HEK293T (cell line): Measurements from ENCODE around the gene NPTXR.

Experiments
- CTCF ChIA-PET: fragments of 350-600 bp; formaldehyde crosslinking; extraction: SDS; loops from one replicate; lab custom pipeline; 2021; ENCODE audit warnings: antibody characterized with exemption, inconsistent platforms; lab: Yijun Ruan, JAX
- POLR2A ChIA-PET: fragments of 350-600 bp; formaldehyde crosslinking; extraction: SDS; loops from one replicate; lab custom pipeline; 2020; ENCODE audit warnings: antibody characterized with exemption, inconsistent platforms; lab: Yijun Ruan, JAX
- DNase-seq: peaks from one replicate; pipeline ENCODE4 v3.0.0; 2012; ENCODE audit warnings: mixed read lengths; ENCODE audit errors: extremely low spot score
- ARNT ChIP-seq: fragments of 450-650 bp; IDR thresholded peaks from 2 replicates; pipeline ENCODE4 v1.6.1; 2017; ENCODE audit warnings: mild to moderate bottlenecking
- BHLHE40 ChIP-seq: fragments of 450-650 bp; IDR thresholded peaks from 2 replicates; pipeline ENCODE4 v1.6.1; 2016; ENCODE audit warnings: mild to moderate bottlenecking, moderate library complexity, borderline replicate concordance
- CTBP1 ChIP-seq: fragments of 450-650 bp; IDR thresholded peaks from 2 replicates; pipeline ENCODE4 v1.6.1; 2016; ENCODE audit warnings: borderline replicate concordance
- ELF4 ChIP-seq: fragments of 450-650 bp; IDR thresholded peaks from 2 replicates; pipeline ENCODE4 v1.6.1; 2017; ENCODE audit warnings: antibody characterized with exemption
- FOXA1 ChIP-seq: fragments of 450-650 bp; IDR thresholded peaks from 2 replicates; pipeline ENCODE4 v1.6.1; 2016; ENCODE audit warnings: mild to moderate bottlenecking
- FOXK2 ChIP-seq: fragments of 450-650 bp; IDR thresholded peaks from 2 replicates; pipeline ENCODE4 v1.6.1; 2016; ENCODE audit warnings: mild to moderate bottlenecking
- FOXM1 ChIP-seq: fragments of 450-650 bp; IDR thresholded peaks from 2 replicates; pipeline ENCODE4 v1.6.1; 2017; ENCODE audit warnings: mild to moderate bottlenecking, borderline replicate concordance
- HDGF ChIP-seq: fragments of 450-650 bp; IDR thresholded peaks from 2 replicates; pipeline ENCODE4 v1.6.1; 2017; ENCODE audit warnings: antibody characterized with exemption, borderline replicate concordance
- L3MBTL2 ChIP-seq: fragments of 450-650 bp; conservative IDR thresholded peaks from 2 replicates; pipeline ENCODE4 v1.6.1; 2016; ENCODE audit warnings: mild to moderate bottlenecking
- LEF1 ChIP-seq: fragments of 450-650 bp; IDR thresholded peaks from 2 replicates; pipeline ENCODE4 v1.6.1; 2017; ENCODE audit warnings: mild to moderate bottlenecking, borderline replicate concordance
- NFRKB ChIP-seq: fragments of 450-650 bp; IDR thresholded peaks from 2 replicates; pipeline ENCODE4 v1.6.1; 2016; ENCODE audit warnings: mild to moderate bottlenecking, moderate library complexity
- PKNOX1 ChIP-seq: fragments of 450-650 bp; IDR thresholded peaks from 2 replicates; pipeline ENCODE4 v1.6.1; 2016
- SP1 ChIP-seq: fragments of 450-650 bp; IDR thresholded peaks from 2 replicates; pipeline ENCODE4 v1.6.1; 2017
- SUZ12 ChIP-seq: fragments of 450-650 bp; IDR thresholded peaks from 2 replicates; pipeline ENCODE4 v1.6.1; 2016; ENCODE audit warnings: mild to moderate bottlenecking
- TARDBP ChIP-seq: fragments of 450-650 bp; IDR thresholded peaks from 2 replicates; pipeline ENCODE4 v1.6.1; 2016
- ZNF384 ChIP-seq: fragments of 450-650 bp; IDR thresholded peaks from 2 replicates; pipeline ENCODE4 v1.6.1; 2016

The NPTXR gene

GRCh38 chr22:38830026-38830844 is 13.6 kb downstream of the NPTXR start:
- ChIA-PET POLR2A (interaction anchor here (1.0 kb wide), 1 partner anchor 490 kb away, joined by 3 read pairs; the partner anchor contains the start of gene RPL3), CTCF (no interaction called here)
- DNase-seq = no peak
- TF ChIP-seq HDGF = no peak
- no peak for TF ChIP-seq LEF1
- no peak for TF ChIP-seq SUZ12
- TF ChIP-seq FOXK2 = no peak
- TF ChIP-seq CTBP1 = no peak
- no peak for TF ChIP-seq ARNT
- TF ChIP-seq FOXM1 = no peak
- no peak for TF ChIP-seq L3MBTL2
- TF ChIP-seq SP1 = no peak
- no peak for TF ChIP-seq ELF4

GRCh38 chr22:38829485-38829884 is 14.3 kb downstream of the NPTXR start:
- POLR2A ChIA-PET = interaction anchor here (1.0 kb wide), 1 partner anchor 490 kb away, joined by 3 read pairs; the partner anchor contains the start of gene RPL3
- CTCF ChIA-PET = no interaction called here
- DNase-seq = no peak
- TF ChIP-seq CTBP1 (no peak), TARDBP (no peak), SUZ12 (no peak), ZNF384 (no peak), LEF1 (no peak), SP1 (no peak), FOXM1 (no peak), ARNT (no peak), NFRKB (no peak), HDGF (no peak), L3MBTL2 (no peak), FOXK2 (no peak), PKNOX1 (no peak)

GRCh38 chr22:38828616-38829205 is 15.1 kb downstream of the NPTXR start:
- POLR2A ChIA-PET = interaction anchor here (1.0 kb wide), 1 partner anchor 491 kb away, joined by 3 read pairs; the partner anchor contains the start of gene RPL3
- CTCF ChIA-PET = no interaction called here
- TF ChIP-seq NFRKB (no peak), L3MBTL2 (no peak), CTBP1 (no peak), HDGF (no peak), SP1 (no peak), FOXA1 (no peak), ZNF384 (no peak), PKNOX1 (no peak), TARDBP (no peak), FOXK2 (no peak), BHLHE40 (no peak)
- no peak for DNase-seq

DNA sequence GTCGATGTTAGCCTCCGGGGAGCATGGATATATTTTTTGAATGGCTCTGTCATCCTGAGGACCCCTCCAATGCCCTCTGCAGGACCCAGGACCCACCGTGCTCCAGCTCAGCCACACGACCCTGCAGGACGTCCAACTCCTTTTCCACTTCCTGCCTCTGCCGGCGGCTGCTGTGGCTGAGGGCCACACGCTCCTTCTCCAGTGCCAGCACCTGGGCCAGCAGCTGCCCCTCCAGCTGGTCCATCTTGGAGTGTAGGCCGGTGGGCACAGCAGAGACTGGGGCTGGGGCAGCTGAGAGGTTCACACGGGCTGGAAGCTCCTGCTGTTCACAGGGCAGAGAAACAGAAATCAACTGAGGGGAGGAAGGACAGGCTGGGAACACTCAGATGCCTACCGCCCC is 15.6 kb downstream of the NPTXR start:
- POLR2A ChIA-PET = no interaction called here
- DNase-seq = no peak
- no peak for TF ChIP-seq BHLHE40
- CTCF ChIA-PET = no interaction called here

GRCh38 chr22:38827510-38827909 is 16.3 kb downstream of the NPTXR start:
- POLR2A ChIA-PET = no interaction called here
- no peak for TF ChIP-seq ZNF384
- TF ChIP-seq SUZ12 = no peak
- TF ChIP-seq ELF4 = no peak
- TF ChIP-seq FOXM1 = no peak
- CTCF ChIA-PET = no interaction called here
- no peak for DNase-seq

GRCh38 chr22:38826801-38827200 is 17.0 kb downstream of the NPTXR start:
- ChIA-PET CTCF (no interaction called here), POLR2A (no interaction called here)
- no peak for DNase-seq
- no peak for TF ChIP-seq FOXK2
- no peak for TF ChIP-seq BHLHE40
- TF ChIP-seq FOXA1 = no peak
- TF ChIP-seq HDGF = no peak
- TF ChIP-seq ELF4 = no peak
- no peak for TF ChIP-seq LEF1
- TF ChIP-seq SUZ12 = no peak
- no peak for TF ChIP-seq ZNF384
- no peak for TF ChIP-seq TARDBP
- TF ChIP-seq NFRKB = no peak
- no peak for TF ChIP-seq ARNT
- no peak for TF ChIP-seq SP1
- no peak for TF ChIP-seq L3MBTL2
- TF ChIP-seq PKNOX1 = no peak
- no peak for TF ChIP-seq FOXM1
- no peak for TF ChIP-seq CTBP1
